SK-N-SH (cell line): ENCODE results near the gene CDKL2. TPM values are rescaled to one million over a fixed set of nuclear protein-coding genes. Genes with fewer than 3 reads are reported as not detected.

Source experiments
- CTCF ChIA-PET: fragments of 300-600, 350-600 bp; formaldehyde crosslinking; extraction: SDS; loops from one replicate; lab custom pipeline; 2021; lab: Yijun Ruan, JAX
- POLR2A ChIA-PET: fragments of 350-600 bp; sonication (Branson Sonifier 250); formaldehyde crosslinking; extraction: SDS; loops from one replicate; lab custom pipeline; 2020; ENCODE audit warnings: antibody characterized with exemption, inconsistent platforms; lab: Yijun Ruan, JAX
- DNase-seq: peaks from one replicate; pipeline ENCODE4 v3.0.0; 2012
- H2AFZ ChIP-seq: fragments of 200-600 bp; sonication (generic); 2 replicates; pipeline ENCODE4 v1.8.1; 2016; ENCODE audit warnings: antibody characterized with exemption, mild to moderate bottlenecking, low read depth
- H3F3A ChIP-seq: fragments of 200-600 bp; sonication (generic); replicated peaks from 2 replicates; pipeline ENCODE3; 2016; ENCODE audit warnings: antibody characterized with exemption, mild to moderate bottlenecking; ENCODE audit not compliant: insufficient read depth
- H3K27ac ChIP-seq, 2 experiments: fragments of 200-500 bp in 1 of 2; fragments of 200-600 bp in 1 of 2; sonication (Bioruptor generic) in 1 of 2; sonication (generic), shearing (Covaris generic) in 1 of 2; 2 replicates each; pipeline versions ENCODE4 v1.5.1 to v1.6.1; 2014 to 2016; ENCODE audit warnings: low read depth in 2 of 2, inconsistent platforms in 1 of 2, low read length in 1 of 2, mild to moderate bottlenecking in 1 of 2, mixed read lengths in 1 of 2
- H3K27me3 ChIP-seq: fragments of 200-600 bp; sonication (generic), shearing (Covaris generic); 2 replicates; pipeline ENCODE4 v1.6.1; 2016; ENCODE audit warnings: mixed run types; ENCODE audit not compliant: insufficient read depth
- H3K36me3 ChIP-seq, 2 experiments: fragments of 200-500 bp in 1 of 2; fragments of 200-600 bp in 1 of 2; sonication (Bioruptor generic) in 1 of 2; sonication (generic) in 1 of 2; replicated peaks in 1 of 2; 2 replicates each; pipeline versions ENCODE3 to v1.5.1; 2014 to 2016; ENCODE audit warnings: low read length in 1 of 2, mild to moderate bottlenecking in 1 of 2; ENCODE audit not compliant: insufficient read depth in 2 of 2, control insufficient read depth in 1 of 2
- H3K4me1 ChIP-seq, 2 experiments: fragments of 200-500 bp in 1 of 2; fragments of 200-600 bp in 1 of 2; sonication (Bioruptor generic) in 1 of 2; sonication (generic), shearing (Covaris generic) in 1 of 2; 2 replicates each; pipeline versions ENCODE4 v1.5.1 to v1.6.1; 2014 to 2016; ENCODE audit warnings: low read depth in 1 of 2, low read length in 1 of 2, mixed run types in 1 of 2; ENCODE audit not compliant: insufficient read depth in 2 of 2, control insufficient read depth in 1 of 2
- H3K4me2 ChIP-seq: fragments of 200-600 bp; sonication (generic), shearing (Covaris generic); 2 replicates; pipeline ENCODE4 v1.6.1; 2017; ENCODE audit warnings: mixed run types
- H3K4me3 ChIP-seq, 2 experiments: fragments of 200-500 bp in 1 of 2; fragments of 200-600 bp in 1 of 2; sonication (Bioruptor generic) in 1 of 2; sonication (generic), shearing (Covaris generic) in 1 of 2; 2 replicates each; pipeline versions ENCODE4 v1.5.1 to v1.8.1; 2014 to 2016; ENCODE audit warnings: low read depth in 2 of 2, inconsistent platforms in 1 of 2, low read length in 1 of 2, mild to moderate bottlenecking in 1 of 2, mixed read lengths in 1 of 2, moderate library complexity in 1 of 2
- H3K79me2 ChIP-seq: fragments of 200-600 bp; sonication (generic); 2 replicates; pipeline ENCODE4 v1.8.1; 2017; ENCODE audit warnings: mild to moderate bottlenecking; ENCODE audit not compliant: insufficient read depth
- H3K9ac ChIP-seq: fragments of 200-600 bp; sonication (generic); 2 replicates; pipeline ENCODE4 v1.6.1; 2017; ENCODE audit warnings: mixed run types
- H3K9me2 ChIP-seq: fragments of 200-600 bp; sonication (generic); 2 replicates; pipeline ENCODE4 v1.6.1; 2017; ENCODE audit warnings: mixed run types
- H3K9me3 ChIP-seq: fragments of 200-600 bp; sonication (generic); 2 replicates; pipeline ENCODE4 v1.6.1; 2017; ENCODE audit warnings: mixed run types, mild to moderate bottlenecking, moderate library complexity
- H4K20me1 ChIP-seq: fragments of 200-600 bp; sonication (generic); 2 replicates; pipeline ENCODE4 v1.6.1; 2017; ENCODE audit warnings: mild to moderate bottlenecking, mixed run types; ENCODE audit not compliant: insufficient read depth
- ELF1 ChIP-seq: IDR thresholded peaks from 2 replicates; pipeline ENCODE4 v1.4.0; 2012
- EZH2phosphoT487 ChIP-seq: fragments of 200-600 bp; sonication (generic); IDR thresholded peaks from 2 replicates; pipeline ENCODE4 v1.6.1; 2017; ENCODE audit warnings: low read depth, mixed run types, mild to moderate bottlenecking, antibody characterized with exemption, moderate library complexity, borderline replicate concordance
- FOSL2 ChIP-seq: IDR thresholded peaks from 2 replicates; pipeline ENCODE4 v1.4.0; 2012; ENCODE audit warnings: low read depth, mild to moderate bottlenecking, moderate library complexity, borderline replicate concordance
- FOXJ3 ChIP-seq: sonication (generic); formaldehyde crosslinking; IDR thresholded peaks from 2 replicates; pipeline ENCODE4 v1.5.1; 2020; ENCODE audit warnings: mild to moderate bottlenecking, missing genetic modification reagents
- GABPA ChIP-seq: IDR thresholded peaks from 2 replicates; pipeline ENCODE4 v1.4.0; 2012; ENCODE audit warnings: low read depth, mild to moderate bottlenecking
- GATA2 ChIP-seq: sonication (generic); formaldehyde crosslinking; IDR thresholded peaks from 2 replicates; pipeline ENCODE4 v1.5.0; 2020; ENCODE audit warnings: mild to moderate bottlenecking, missing genetic modification reagents
- MEF2A ChIP-seq: IDR thresholded peaks from 2 replicates; pipeline ENCODE4 v1.4.0; 2012; ENCODE audit warnings: low read depth, borderline replicate concordance
- MXI1 ChIP-seq: IDR thresholded peaks from 2 replicates; pipeline ENCODE4 v1.6.1; 2012; ENCODE audit warnings: mild to moderate bottlenecking, low read depth, low read length, improper control_type of control experiment
- NFIC ChIP-seq: IDR thresholded peaks from 2 replicates; pipeline ENCODE4 v1.4.0; 2012; ENCODE audit warnings: borderline replicate concordance
- NRF1 ChIP-seq: IDR thresholded peaks from 2 replicates; pipeline ENCODE4 v1.6.1; 2012; ENCODE audit warnings: low read depth, mild to moderate bottlenecking, low read length
- POLR2AphosphoS5 ChIP-seq: IDR thresholded peaks from 2 replicates; pipeline ENCODE4 v1.6.1; 2012; ENCODE audit warnings: low read depth, low read length
- RAD21 ChIP-seq: IDR thresholded peaks from 2 replicates; pipeline ENCODE4 v1.6.1; 2012; ENCODE audit warnings: mild to moderate bottlenecking, low read length
- RCOR1 ChIP-seq: fragments of 150-350 bp; IDR thresholded peaks from 2 replicates; pipeline ENCODE4 v1.6.1; 2017; ENCODE audit warnings: antibody characterized with exemption, low read length
- REST ChIP-seq: IDR thresholded peaks from 2 replicates; pipeline ENCODE4 v1.6.1; 2012; ENCODE audit warnings: mild to moderate bottlenecking, low read depth, low read length, moderate library complexity
- RXRA ChIP-seq: IDR thresholded peaks from 2 replicates; pipeline ENCODE4 v1.4.0; 2012; ENCODE audit warnings: low read depth, mild to moderate bottlenecking, borderline replicate concordance
- SIN3A ChIP-seq: IDR thresholded peaks from 2 replicates; pipeline ENCODE4 v1.6.1; 2012; ENCODE audit warnings: low read depth, mild to moderate bottlenecking, low read length, moderate library complexity, borderline replicate concordance
- TAF1 ChIP-seq: IDR thresholded peaks from 2 replicates; pipeline ENCODE4 v1.6.1; 2012; ENCODE audit warnings: low read depth, mild to moderate bottlenecking, low read length, moderate library complexity, borderline replicate concordance
- WGBS: methylation state at CpG from one replicate; pipeline ENCODE4 v1.1.6; 2017; ENCODE audit warnings: low lambda C conversion rate; 5-methylcytosine and 5-hydroxymethylcytosine counted together
- polyA plus RNA-seq, 3 experiments: library from polyadenylated mRNA; depleted of rRNA; stranded (reverse); fragments of >200 nt; gene quantifications; 2 replicates each; pipeline ENCODE4 v1.2.3, GENCODE V29; 2012

Gene CDKL2
- polyA plus RNA-seq, 1 of the 3 experiments (the other 2 are of a cell fraction) = 0.41 TPM

GRCh38 chr4:75555294-75556164 lies 74.8 kb downstream of the CDKL2 start, which contains the start of gene ODAPH (continued):
- no peak for TF ChIP-seq MXI1
- TF ChIP-seq TAF1 = no peak
- TF ChIP-seq FOSL2 = peak; percentile 64; the same call in 1 of the 2 replicates
- TF ChIP-seq NFIC = peak; percentile 33; the same call in 1 of the 2 replicates
- no peak for TF ChIP-seq ELF1
- TF ChIP-seq, all 33 proteins: peak for 6

- Histone ChIP-seq H3F3A (peaks cover 3% of the 10 kb centered on the region), H3K36me3 (no peaks in the 10 kb centered on the region), H3K4me3 (no peak overlapping the region), H3K27me3 (peaks cover 4% of the 10 kb centered on the region; the same call in 1 of the 2 replicates), H3K9ac (no peak overlapping the region), H4K20me1 (no peaks in the 10 kb centered on the region), H3K27ac (no peak overlapping the region), H3K9me3 (no peaks in the 10 kb centered on the region), H2AFZ (no peak overlapping the region; the same call in 1 of the 2 replicates), H3K9me2 (no peaks in the 10 kb centered on the region), H3K79me2 (no peaks in the 10 kb centered on the region), H3K4me1 (peaks cover 0 to 7% of the 10 kb centered on the region in 2 experiments; a peak in 1 of 4 replicates), H3K4me2 (no peak overlapping the region)
- TF ChIP-seq GABPA (no peak), SIN3A (no peak), POLR2AphosphoS5 (no peak), REST (no peak), GATA2 (CRISPR knock-in tag) (no peak), RXRA (no peak)
- ChIA-PET POLR2A (no interaction called here), CTCF (no interaction called here)
- no peak for DNase-seq
Measured at GRCh38 chr4:75552452-75552851, 77.9 kb downstream of the CDKL2 start.

- H3K36me3 ChIP-seq = no peaks in the 10 kb centered on the region
- CTCF ChIA-PET = no interaction called here
- POLR2A ChIA-PET = no interaction called here
- H3K27ac ChIP-seq = no peak overlapping the region
- H3K27me3 ChIP-seq = no peaks in the 10 kb centered on the region
- H2AFZ ChIP-seq = no peak overlapping the region
- no peaks in the 10 kb centered on the region for H3K79me2 ChIP-seq
- H3K9me3 ChIP-seq = no peaks in the 10 kb centered on the region
- H3F3A ChIP-seq = no peaks in the 10 kb centered on the region
- whole genome bisulfite sequencing = 100% methylated on average over 2 of the region's 2 CpGs
- DNase-seq = no peak
- no peaks in the 10 kb centered on the region for H3K9me2 ChIP-seq
- H3K4me1 ChIP-seq = peaks cover 0 to 7% of the 10 kb centered on the region in 2 experiments; a peak in 1 of 4 replicates
- no peaks in the 10 kb centered on the region for H4K20me1 ChIP-seq
- H3K9ac ChIP-seq = no peak overlapping the region
- no peak overlapping the region for H3K4me3 ChIP-seq
- H3K4me2 ChIP-seq = no peak overlapping the region
- TF ChIP-seq FOSL2 = no peak
- TF ChIP-seq NRF1 = no peak
- no peak for TF ChIP-seq RAD21
- TF ChIP-seq REST = no peak
- TF ChIP-seq MXI1 = no peak
- TF ChIP-seq MEF2A = no peak
- TF ChIP-seq RCOR1 = no peak
- TF ChIP-seq RXRA = no peak
- no peak for TF ChIP-seq FOXJ3
- TF ChIP-seq GABPA = no peak
- TF ChIP-seq TAF1 = no peak
- no peak for TF ChIP-seq EZH2phosphoT487
Measured at GRCh38 chr4:75549019-75549418, 81.3 kb downstream of the CDKL2 start.
